MM.1S (cell line): ENCODE measurements around the gene CIB2.

Source experiments
- EZH2 ChIP-seq: fragments of 300-600 bp; sonication (generic); optimal IDR thresholded peaks from 2 replicates; pipeline ENCODE3; 2017; ENCODE audit warnings: low read depth, mild to moderate bottlenecking, antibody characterized with exemption, low read length, mixed read lengths
- EZH2phosphoT487 ChIP-seq: fragments of 300-600 bp; sonication (generic); IDR thresholded peaks from 2 replicates; pipeline ENCODE4 v1.6.1; 2018; ENCODE audit warnings: antibody characterized with exemption, low read length
- TF ChIP-seq, protein P1 (sequence below): fragments of 300-600 bp; sonication (generic); IDR thresholded peaks from 2 replicates; pipeline ENCODE4 v1.5.1; 2016; ENCODE audit warnings: antibody characterized with exemption, low read length, mixed read lengths

DNA sequence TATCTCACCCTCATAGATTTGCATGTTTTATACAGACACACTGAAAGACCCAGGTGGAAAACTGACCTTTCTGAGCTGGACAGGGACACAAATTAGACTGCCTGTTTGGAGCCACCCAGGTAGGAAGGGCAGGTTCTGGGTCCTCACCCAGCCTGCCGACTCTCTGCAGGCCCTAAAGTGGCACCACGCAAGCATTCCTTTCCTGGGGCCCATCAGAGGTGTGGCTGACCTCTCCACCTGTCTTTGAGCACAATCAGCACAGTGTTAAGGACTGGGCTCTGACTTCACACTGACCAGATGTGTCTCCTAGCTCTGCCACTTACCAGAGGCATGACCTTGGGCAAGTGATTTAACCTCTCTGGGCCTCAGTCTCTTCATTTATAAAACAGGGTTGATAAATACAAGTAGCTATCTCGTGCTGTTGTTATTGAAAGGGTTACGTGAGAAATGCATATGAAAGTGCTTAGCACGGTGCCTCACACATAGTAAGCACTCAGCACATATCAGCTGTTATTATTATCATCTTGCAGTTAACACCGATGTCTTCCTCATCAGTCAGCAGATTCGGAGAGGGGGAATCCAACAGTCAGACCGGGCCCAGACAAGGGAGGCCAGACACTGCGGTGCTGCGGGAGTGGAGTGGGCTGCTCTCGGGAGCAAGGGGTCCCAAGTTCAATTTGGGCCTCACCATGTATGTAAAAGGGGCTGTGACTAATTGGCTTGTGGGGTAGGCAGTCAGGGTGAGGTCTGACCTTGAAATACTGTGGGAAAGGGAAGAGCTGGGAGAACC is 51.8 kb downstream of the CIB2 start:
- TF ChIP-seq, protein P1, sequence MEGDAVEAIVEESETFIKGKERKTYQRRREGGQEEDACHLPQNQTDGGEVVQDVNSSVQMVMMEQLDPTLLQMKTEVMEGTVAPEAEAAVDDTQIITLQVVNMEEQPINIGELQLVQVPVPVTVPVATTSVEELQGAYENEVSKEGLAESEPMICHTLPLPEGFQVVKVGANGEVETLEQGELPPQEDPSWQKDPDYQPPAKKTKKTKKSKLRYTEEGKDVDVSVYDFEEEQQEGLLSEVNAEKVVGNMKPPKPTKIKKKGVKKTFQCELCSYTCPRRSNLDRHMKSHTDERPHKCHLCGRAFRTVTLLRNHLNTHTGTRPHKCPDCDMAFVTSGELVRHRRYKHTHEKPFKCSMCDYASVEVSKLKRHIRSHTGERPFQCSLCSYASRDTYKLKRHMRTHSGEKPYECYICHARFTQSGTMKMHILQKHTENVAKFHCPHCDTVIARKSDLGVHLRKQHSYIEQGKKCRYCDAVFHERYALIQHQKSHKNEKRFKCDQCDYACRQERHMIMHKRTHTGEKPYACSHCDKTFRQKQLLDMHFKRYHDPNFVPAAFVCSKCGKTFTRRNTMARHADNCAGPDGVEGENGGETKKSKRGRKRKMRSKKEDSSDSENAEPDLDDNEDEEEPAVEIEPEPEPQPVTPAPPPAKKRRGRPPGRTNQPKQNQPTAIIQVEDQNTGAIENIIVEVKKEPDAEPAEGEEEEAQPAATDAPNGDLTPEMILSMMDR: no peak
- no peak for TF ChIP-seq EZH2
- no peak for TF ChIP-seq EZH2phosphoT487
